Globus pallidus (tissue), 1 donor: ENCODE measurements around the gene CEP131.
A peak's percentile ranks its signal among the peaks of the same experiment; 100 is the strongest.
"Not testable (repeated sequence)": the region's sequence is repeated elsewhere in the genome, so short reads cannot be mapped to it uniquely, and the experiment has no call there.

Source experiments
- DNase-seq: peaks from one replicate; pipeline ENCODE4 v3.0.0-alpha.2; 2015; ENCODE audit warnings: low spot score

Gene CEP131

GRCh38 chr17:81165246-81166032 is 57.3 kb downstream of the CEP131 start, which contains the start of gene PVALEF:
Gene PVALEF, plus strand, starts transcription at chr17:81165507. Its CDS starts 15,720 bp downstream, at chr17:81181227.
- peak; percentile 76 for DNase-seq

- peak; percentile 84 for DNase-seq
Observed at GRCh38 chr17:81164371-81165245, 58.2 kb downstream of the CEP131 start.

GRCh38 chr17:81163703-81164370 is 58.9 kb downstream of the CEP131 start:
- DNase-seq: no peak

GRCh38 chr17:81163051-81163695 is 59.6 kb downstream of the CEP131 start:
- no peak for DNase-seq

- DNase-seq: no peak
Observed at GRCh38 chr17:81162491-81162890, 60.3 kb downstream of the CEP131 start.

GRCh38 chr17:81161972-81162371 is 60.8 kb downstream of the CEP131 start:
- no peak for DNase-seq

GRCh38 chr17:81161536-81161935 is 61.2 kb downstream of the CEP131 start:
- DNase-seq: no peak

- DNase-seq: no peak
Observed at GRCh38 chr17:81160747-81161453, 61.9 kb downstream of the CEP131 start.

GRCh38 chr17:81160306-81160705 is 62.5 kb downstream of the CEP131 start:
- DNase-seq: no peak

- DNase-seq: no peak
Observed at GRCh38 chr17:81159611-81160265, 63.0 kb downstream of the CEP131 start.

- DNase-seq: no peak
Observed at GRCh38 chr17:81158688-81159590, 63.8 kb downstream of the CEP131 start.

GRCh38 chr17:81157848-81158687 is 64.7 kb downstream of the CEP131 start:
- DNase-seq: no peak

- no peak for DNase-seq
Observed at GRCh38 chr17:81156866-81157805, 65.6 kb downstream of the CEP131 start.

- no peak for DNase-seq
Observed at GRCh38 chr17:81154961-81155360, 67.8 kb downstream of the CEP131 start.

- DNase-seq: not testable (repeated sequence)
Observed at GRCh38 chr17:81154016-81154415, 68.7 kb downstream of the CEP131 start.

- DNase-seq: peak; percentile 95
Observed at GRCh38 chr17:81153340-81153803, 69.4 kb downstream of the CEP131 start.

- DNase-seq: no peak
Observed at GRCh38 chr17:81152288-81152828, 70.4 kb downstream of the CEP131 start.
